GM18870 (cell line): ENCODE data around the gene MMEL1.

Experiments
- ATAC-seq: cut with Tn5 transposase; IDR thresholded peaks from one replicate; pipeline ENCODE4 v1.9.1; 2021; ENCODE audit warnings: moderate library complexity; ENCODE audit not compliant: unreplicated experiment

The MMEL1 gene

GRCh38 chr1:2643414-2644077 is 10.7 kb upstream of the MMEL1 start:
- no peak for ATAC-seq

DNA sequence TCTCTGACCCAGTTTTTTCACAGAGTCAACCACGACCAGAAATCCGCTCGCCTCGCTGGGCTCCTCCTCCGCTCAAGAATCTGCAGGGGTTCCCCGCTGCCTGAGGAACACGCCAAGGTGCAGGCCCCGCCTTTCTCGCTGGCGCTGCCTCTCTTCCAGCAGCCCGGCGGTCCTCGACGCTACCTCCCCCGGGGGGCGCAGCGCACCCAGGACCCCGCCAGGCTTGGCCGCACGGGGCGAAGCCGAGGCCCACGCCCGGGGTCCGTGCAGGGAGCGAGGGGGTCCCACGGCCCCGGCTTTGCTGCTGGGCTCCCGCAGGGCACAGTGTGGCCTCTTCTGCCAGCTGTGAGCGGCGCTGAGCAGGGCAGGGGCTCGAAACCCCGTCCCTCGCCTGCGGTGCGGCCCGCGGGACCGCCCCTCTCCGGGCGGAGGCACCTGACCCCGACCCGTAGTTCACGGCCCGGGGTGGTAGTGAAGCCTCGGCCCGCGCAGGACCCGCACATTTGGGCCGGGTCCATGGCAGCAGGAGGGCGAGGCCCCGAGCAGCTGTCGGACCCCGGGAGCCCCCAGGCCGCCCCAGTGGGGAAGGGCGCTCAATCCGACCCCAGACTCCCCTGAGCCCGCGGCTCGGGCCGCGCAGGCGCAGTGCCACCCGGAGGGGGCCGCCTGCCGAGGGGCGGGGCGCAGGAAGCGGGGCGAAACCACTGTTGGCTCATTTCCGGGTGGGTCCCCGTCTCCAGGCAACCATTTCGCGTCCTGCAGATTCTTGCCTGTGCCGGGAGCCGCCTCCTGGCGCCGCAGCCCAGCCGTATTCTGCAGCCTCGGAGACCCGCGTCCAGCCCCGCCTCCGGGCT is 10.0 kb upstream of the MMEL1 start:
- ATAC-seq: no peak

GRCh38 chr1:2642131-2642559 is 9.3 kb upstream of the MMEL1 start:
- ATAC-seq: no peak

DNA sequence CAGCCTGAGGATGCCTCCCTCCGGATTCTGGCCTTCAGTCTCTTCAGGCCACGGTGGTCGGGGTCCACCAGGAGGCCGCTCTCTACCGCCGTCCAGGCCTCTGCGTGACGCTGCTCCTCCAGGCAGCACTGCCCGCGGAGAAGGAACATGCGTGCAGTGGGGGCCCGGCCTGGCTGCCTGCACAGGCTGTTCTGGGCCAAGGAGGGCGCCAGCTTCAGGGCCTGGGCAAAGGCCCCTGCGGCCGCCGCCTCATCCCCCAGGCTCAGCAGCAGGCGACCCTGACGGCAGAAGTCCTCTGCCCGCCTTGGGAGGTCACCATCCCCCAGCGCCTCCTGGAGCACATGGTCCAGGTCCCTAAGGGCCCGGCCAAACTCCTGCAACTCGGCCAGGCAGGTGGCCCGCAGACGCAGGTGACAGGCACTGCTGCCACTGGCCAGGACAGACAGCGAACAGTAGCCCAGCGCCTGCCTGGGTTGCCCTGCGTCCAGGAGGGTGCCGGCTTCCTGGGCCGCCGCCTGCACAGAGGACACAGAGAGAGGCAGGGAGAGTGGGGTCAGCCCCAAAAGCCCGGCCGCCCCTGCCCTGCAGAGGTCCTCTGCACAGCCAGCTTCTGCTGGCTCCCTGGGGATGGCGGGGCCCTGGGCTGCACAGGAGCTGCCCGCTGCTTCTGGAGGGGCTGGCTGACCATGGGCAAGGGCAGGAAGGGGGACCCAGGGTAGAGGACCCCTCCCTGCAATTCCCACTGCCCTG is 8.7 kb upstream of the MMEL1 start:
- ATAC-seq: no peak

GRCh38 chr1:2640626-2641025 is 7.8 kb upstream of the MMEL1 start:
- ATAC-seq: no peak

DNA sequence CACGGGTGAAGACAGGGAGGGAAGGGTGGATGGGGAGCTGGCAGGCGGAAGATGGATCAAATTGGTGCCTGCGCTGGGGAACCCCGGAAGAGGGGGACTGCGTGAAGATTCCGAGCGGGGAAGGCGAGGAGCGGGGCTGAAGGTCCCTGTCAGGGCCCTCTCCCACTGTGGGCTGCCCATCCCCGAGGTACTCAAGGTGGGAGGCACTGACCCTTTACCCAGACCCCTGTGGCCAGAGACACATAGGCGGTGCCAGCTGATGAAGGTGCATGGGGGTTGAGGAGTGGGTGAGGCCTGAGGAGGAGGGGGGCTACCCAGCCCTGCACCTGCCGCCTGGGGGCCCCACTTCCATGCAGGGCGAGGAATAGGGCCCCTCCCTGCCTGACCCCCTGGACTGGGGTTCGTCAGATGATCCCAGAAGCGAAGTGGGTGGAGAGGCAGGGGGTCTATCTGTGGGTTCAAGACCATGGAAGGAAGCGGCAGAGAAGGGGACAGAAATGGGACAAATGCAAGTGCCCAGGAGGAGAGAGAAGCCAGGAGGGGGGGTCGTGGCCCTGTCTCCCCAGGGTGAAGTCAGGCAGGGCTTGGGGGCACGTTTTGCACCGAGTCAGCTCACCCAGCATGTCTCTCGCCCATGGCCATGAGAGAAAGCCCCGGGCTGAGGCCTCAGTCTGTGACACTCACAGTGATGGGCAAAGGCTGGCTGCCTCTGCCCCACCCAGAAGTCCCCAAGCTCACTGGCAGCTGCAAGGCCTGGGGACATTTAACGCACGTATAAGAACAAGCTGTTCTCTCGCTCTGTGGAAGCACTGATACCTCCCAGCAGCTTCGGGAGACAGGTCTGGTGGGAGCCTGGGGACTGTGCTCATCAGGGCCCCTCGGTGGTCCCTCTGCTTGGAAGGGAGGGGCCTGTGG is 7.0 kb upstream of the MMEL1 start:
- no peak for ATAC-seq

DNA sequence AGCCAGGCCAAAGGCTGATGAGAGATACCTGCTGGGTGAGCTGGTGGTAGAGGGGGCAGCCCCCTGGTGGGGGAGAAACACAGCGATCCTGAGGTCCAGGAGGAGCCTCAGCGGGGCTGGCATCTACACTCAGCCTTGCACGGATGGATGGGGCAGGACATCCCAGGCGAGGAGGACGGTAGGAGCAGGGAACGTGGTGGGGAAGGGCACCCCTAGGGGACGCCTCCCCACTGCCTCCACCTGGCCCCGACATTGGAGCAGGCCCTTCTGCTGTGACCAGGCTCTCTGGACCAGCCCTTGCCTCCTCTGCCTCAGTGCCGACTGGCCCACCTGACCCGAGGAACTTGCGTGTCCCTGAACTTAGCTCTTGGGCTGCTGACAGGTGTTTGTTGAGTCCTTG is 6.4 kb upstream of the MMEL1 start:
- ATAC-seq: no peak

DNA sequence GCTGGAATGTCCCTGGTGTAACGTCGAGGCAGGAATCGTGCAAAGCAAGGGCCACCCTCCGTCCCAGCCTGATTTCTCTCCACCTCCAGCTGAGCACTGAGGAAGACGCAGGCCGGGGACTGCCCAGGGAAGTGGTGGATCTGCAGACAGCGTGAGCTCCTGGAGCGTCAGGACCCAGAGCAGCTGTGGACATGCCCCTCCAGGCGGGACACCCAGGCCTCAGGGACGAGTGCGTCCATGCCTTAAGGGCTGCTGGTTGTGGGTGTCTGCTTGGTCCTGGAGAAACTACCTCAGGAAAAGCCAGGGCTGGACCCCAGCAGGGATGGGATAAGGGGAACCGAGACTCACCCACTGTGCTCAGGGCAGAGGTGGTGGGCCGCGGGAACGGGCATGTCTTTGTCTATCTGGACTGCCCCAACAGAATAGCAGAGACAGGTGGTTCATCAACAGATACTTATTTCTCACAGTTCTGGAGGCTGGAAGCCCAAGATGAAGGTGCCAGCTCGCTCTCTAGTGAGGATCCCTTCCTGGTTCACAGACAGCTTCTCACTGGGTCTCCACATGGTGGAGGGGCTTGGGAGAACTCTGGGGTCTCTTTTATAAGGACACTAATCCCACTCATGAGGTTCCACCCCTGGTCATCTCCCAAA is 5.8 kb upstream of the MMEL1 start:
- no peak for ATAC-seq

GRCh38 chr1:2637442-2638145 is 4.8 kb upstream of the MMEL1 start:
- no peak for ATAC-seq

GRCh38 chr1:2636733-2637132 is 3.9 kb upstream of the MMEL1 start:
- no peak for ATAC-seq

DNA sequence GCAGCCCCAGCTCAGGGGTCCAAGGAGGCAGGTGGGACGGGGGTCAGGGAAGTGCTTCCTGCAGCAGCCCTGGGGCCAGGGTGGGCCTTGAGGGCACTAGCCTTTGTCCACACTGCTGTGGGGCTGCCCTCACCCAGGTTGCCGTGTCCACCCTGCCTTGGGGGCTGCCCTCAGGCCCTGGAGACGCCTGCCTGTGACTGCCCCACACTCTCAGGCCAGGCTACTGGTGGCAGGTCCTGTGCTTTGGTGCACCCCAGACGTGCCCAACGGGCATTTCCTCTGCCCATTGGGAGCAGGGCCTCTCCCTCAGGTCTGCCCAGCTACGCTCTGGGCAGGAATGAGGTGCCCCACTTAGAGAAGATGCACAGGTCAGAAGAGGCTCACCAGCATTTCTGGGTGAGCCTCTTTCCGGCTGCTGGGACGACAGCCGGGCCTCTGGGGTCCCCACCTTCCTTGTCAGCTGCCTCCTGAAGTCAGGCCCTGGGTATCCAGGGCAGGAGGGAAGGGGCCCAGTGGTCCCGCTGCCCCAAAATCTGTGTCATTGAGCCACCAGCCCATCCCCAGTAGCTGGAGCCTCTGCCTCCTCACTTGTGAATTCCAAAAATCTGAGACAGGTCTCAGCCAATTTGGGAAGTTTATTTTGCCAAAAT is 2.7 kb upstream of the MMEL1 start:
- no peak for ATAC-seq

- ATAC-seq: no peak
Observed at GRCh38 chr1:2633936-2634491, 1.2 kb upstream of the MMEL1 start.

DNA sequence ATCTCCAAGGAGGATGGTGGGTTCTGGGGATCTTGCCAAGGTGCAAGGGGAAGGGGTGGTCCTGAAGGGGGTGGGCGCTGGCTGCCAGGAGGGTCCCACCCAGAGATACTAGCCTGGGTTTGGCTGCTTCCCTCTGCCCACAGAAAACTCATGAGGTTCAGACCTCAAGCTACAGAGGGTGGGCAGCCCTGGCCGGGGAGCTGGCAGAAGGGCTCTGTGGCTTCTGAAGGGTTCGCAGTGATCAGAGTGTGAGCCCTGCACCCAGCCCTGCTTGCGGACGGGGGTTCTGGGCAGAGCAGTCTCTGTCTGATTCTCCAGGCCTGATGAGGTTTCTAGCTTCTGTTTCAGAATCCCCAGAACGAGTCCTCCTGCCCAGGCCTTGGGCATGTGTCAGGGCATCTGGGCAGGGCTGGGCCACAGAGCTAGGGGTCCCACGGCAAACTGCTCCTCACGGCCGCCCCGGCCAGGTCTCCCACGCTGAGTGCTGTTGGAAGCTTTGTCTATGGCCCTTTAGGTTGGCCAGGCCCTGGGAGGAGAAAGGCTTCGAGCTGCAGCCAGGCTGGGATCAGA is 635 bp upstream of the MMEL1 start:
- ATAC-seq: no peak

DNA sequence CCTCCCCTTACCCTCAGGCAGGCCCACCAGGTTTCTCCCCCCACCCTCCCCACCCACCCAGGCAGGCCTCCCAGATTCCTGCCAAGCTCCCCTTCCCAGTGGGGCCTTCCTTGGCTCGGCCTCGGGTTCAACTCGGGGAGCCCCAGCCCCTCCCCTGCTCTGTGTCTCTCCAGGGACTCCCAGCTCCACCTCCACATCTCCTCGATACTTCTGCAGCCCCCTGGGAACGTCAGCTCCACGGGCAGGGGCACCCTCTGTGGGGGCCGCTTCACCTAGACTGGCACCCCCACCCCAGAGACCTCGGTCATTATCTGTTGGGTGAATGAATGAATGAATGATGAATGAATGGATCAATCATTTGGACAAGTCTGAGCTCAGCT is 775 bp downstream of the MMEL1 start:
- no peak for ATAC-seq

DNA sequence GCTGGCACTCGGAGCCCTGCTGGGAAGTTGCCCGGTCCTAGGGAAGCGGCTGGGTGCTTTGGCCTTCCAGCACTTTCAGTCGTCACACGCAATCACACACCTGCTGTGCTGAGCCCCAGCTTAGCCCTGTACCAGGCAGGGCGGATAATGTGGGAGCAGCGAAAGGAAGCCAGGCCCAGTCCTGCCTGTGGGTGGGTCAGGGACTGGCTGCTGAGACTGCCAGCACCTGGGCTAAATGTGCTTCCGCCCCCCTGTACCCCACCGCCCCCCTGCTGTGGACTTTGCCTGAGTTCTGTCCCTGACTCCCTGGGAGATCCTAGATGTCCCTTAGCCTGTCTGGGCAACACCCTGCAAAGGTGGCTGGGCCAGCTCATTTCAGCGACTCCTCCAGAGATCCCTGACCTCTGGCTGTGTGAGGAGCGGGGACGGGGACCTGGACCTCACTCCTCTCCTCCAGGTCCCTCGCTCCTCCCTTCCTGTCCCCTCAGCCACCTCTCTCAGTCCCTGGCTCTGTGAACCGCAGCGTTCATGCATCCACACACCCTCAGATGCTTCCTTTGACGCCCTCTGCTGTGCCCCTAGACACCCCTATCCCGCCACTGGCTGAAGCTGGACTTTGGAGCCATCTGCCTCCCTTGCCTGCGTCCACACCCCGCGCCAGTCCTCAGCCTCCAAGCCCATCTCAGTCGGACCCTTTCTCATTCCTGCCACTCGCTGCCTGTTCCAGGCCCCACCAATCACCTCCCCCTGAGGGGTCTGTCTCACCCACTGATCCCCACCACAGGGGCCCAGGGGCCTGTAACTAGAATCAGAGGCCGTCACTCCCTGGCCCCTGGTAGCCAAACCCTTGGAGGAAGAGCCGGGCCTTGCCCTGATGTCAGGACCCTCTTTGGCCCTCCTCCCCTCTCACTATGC is 1.4 kb downstream of the MMEL1 start:
- no peak for ATAC-seq

DNA sequence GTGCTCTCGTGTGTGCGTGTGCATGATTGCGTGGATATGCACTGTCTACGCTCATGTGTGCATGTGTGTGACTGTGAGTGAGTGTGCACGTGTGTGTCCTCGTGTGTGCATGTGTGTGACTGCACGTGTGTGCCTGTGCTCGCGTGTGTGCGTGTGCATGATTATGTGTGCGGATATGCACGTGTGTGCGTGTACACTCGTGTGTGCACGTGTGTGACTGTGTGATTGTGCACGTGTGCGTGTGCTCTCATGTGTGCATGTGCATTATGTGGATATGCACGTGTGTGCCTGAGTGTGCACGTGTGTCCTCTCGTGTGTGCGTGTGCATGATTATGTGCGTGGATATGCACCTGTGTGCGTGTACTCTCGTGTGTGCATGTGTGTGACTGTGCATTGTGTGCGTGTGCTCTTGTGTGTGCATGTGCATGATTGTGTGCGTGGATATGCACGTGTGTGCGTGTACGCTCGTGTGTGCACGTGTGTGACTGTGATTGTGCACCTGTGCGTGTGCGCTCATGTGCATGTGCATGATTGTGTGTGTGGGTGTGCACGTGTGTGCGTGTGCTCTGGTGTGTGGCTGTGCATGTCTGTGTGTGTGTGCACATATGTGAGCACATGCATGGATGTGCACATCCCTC is 2.2 kb downstream of the MMEL1 start:
- no peak for ATAC-seq
